Sigmoid colon (tissue), 4 donors: ENCODE results near the gene EIF3L.

Experiments used
- CTCF ChIP-seq, 4 experiments: fragments of 450-650 bp in 3 of 4; fragments of 200-600 bp in 1 of 4; IDR thresholded peaks; one replicate each; pipeline ENCODE4 v1.5.1; 2016 to 2019; ENCODE audit warnings: antibody characterized with exemption in 4 of 4, mild to moderate bottlenecking in 3 of 4, moderate library complexity in 2 of 4
- EP300 ChIP-seq, 4 donors: sonication (generic); formaldehyde crosslinking; IDR thresholded peaks; one replicate each; pipeline ENCODE4 v1.6.1; 2017; ENCODE audit warnings: antibody characterized with exemption in 4 of 4

- TF ChIP-seq CTCF (IDR thresholded peaks at IDR 0.05) (no peak), EP300 (IDR thresholded peaks at IDR 0.05) (no peak)
Observed at GRCh38 chr22:37822079-37822833, 27.0 kb upstream of the EIF3L start.
